H9 (cell line): ENCODE measurements around the gene ZNF385B. TPM values are rescaled to one million over a fixed set of nuclear protein-coding genes. Genes with fewer than 3 reads are reported as not detected.

Experiments
- DNase-seq: peaks from one replicate; pipeline ENCODE4 v3.0.0-alpha.2; 2017
- H2AFZ ChIP-seq: one replicate; pipeline ENCODE4 v1.6.1; 2013; ENCODE audit warnings: mild to moderate bottlenecking, low read length, control low read depth, moderate library complexity
- H2AK5ac ChIP-seq: 2 replicates; pipeline ENCODE4 v1.6.1; 2013; ENCODE audit warnings: low read length, control low read depth, mixed read lengths; ENCODE audit not compliant: insufficient read length
- H2BK120ac ChIP-seq: one replicate; pipeline ENCODE4 v1.6.1; 2013; ENCODE audit warnings: low read depth, mild to moderate bottlenecking, low read length, control low read depth, inconsistent platforms; ENCODE audit not compliant: poor library complexity, severe bottlenecking
- H2BK12ac ChIP-seq: 2 replicates; pipeline ENCODE4 v1.6.1; 2013; ENCODE audit warnings: low read length, control low read depth, mixed read lengths, low read depth; ENCODE audit not compliant: insufficient read length
- H2BK15ac ChIP-seq: 2 replicates; pipeline ENCODE4 v1.6.1; 2013; ENCODE audit warnings: low read depth, low read length, control low read depth
- H2BK20ac ChIP-seq: one replicate; pipeline ENCODE4 v1.6.1; 2013; ENCODE audit warnings: low read depth, mild to moderate bottlenecking, low read length, control low read depth, inconsistent platforms; ENCODE audit not compliant: poor library complexity, severe bottlenecking
- H2BK5ac ChIP-seq: 2 replicates; pipeline ENCODE4 v1.6.1; 2013; ENCODE audit warnings: low read length, control low read depth, mixed read lengths; ENCODE audit not compliant: insufficient read length
- H3K14ac ChIP-seq: 2 replicates; pipeline ENCODE4 v1.6.1; 2013; ENCODE audit warnings: low read length, control low read depth; ENCODE audit not compliant: insufficient read depth
- H3K18ac ChIP-seq: 2 replicates; pipeline ENCODE4 v1.6.1; 2013; ENCODE audit warnings: low read depth, mild to moderate bottlenecking, mixed read lengths, low read length, control low read depth; ENCODE audit not compliant: insufficient read length
- H3K23ac ChIP-seq: 2 replicates; pipeline ENCODE4 v1.6.1; 2013; ENCODE audit warnings: low read length, control low read depth, mixed read lengths, low read depth; ENCODE audit not compliant: insufficient read length
- H3K23me2 ChIP-seq: 2 replicates; pipeline ENCODE4 v1.6.1; 2013; ENCODE audit warnings: low read depth, mild to moderate bottlenecking, mixed read lengths, low read length, control low read depth; ENCODE audit not compliant: insufficient read length, poor library complexity, severe bottlenecking
- H3K27ac ChIP-seq: 2 replicates; pipeline ENCODE4 v1.5.1; 2013; ENCODE audit warnings: low read length, control low read depth, mixed read lengths, low read depth; ENCODE audit not compliant: insufficient read length
- H3K27me3 ChIP-seq: 2 replicates; pipeline ENCODE4 v1.6.1; 2013; ENCODE audit warnings: low read length, control low read depth, inconsistent platforms; ENCODE audit not compliant: insufficient read depth
- H3K4ac ChIP-seq: 2 replicates; pipeline ENCODE4 v1.6.1; 2013; ENCODE audit warnings: low read depth, mild to moderate bottlenecking, control low read depth, inconsistent platforms, low read length, moderate library complexity
- H3K4me1 ChIP-seq: 2 replicates; pipeline ENCODE4 v1.6.1; 2013; ENCODE audit warnings: low read length, control low read depth, inconsistent platforms; ENCODE audit not compliant: insufficient read depth
- H3K4me2 ChIP-seq: 2 replicates; pipeline ENCODE4 v1.6.1; 2013; ENCODE audit warnings: low read length, control low read depth, mixed read lengths; ENCODE audit not compliant: insufficient read length, insufficient read depth
- H3K56ac ChIP-seq: 2 replicates; pipeline ENCODE4 v1.6.1; 2013; ENCODE audit warnings: low read depth, mild to moderate bottlenecking, mixed read lengths, low read length, control low read depth; ENCODE audit not compliant: insufficient read length
- H3K79me1 ChIP-seq: 2 replicates; pipeline ENCODE4 v1.6.1; 2013; ENCODE audit warnings: low read depth, mild to moderate bottlenecking, moderate library complexity, low read length, control low read depth, inconsistent platforms; ENCODE audit not compliant: insufficient read depth, poor library complexity, severe bottlenecking
- H3K79me2 ChIP-seq: 2 replicates; pipeline ENCODE4 v1.6.1; 2013; ENCODE audit warnings: low read length, control low read depth, inconsistent platforms; ENCODE audit not compliant: insufficient read depth
- H3K9ac ChIP-seq: 2 replicates; pipeline ENCODE4 v1.6.1; 2013; ENCODE audit warnings: low read length, control low read depth, mixed read lengths; ENCODE audit not compliant: insufficient read length; ENCODE audit errors: extremely low read depth
- H3K9me3 ChIP-seq: one replicate; pipeline ENCODE4 v1.6.1; 2013; ENCODE audit warnings: low read depth, low read length, inconsistent platforms; ENCODE audit not compliant: control insufficient read depth
- H3T11ph ChIP-seq: one replicate; pipeline ENCODE4 v1.6.1; 2013; ENCODE audit warnings: mild to moderate bottlenecking, low read length, control low read depth, inconsistent platforms
- H4K20me1 ChIP-seq: one replicate; pipeline ENCODE4 v1.6.1; 2013; ENCODE audit not compliant: control insufficient read depth, insufficient read length, insufficient read depth
- H4K5ac ChIP-seq: 2 replicates; pipeline ENCODE4 v1.6.1; 2013; ENCODE audit warnings: low read depth, mild to moderate bottlenecking, mixed read lengths, low read length, control low read depth; ENCODE audit not compliant: insufficient read length
- H4K8ac ChIP-seq: replicated peaks from 2 replicates; pipeline ENCODE4 v1.6.1; 2013; ENCODE audit warnings: low read length, control low read depth, mixed read lengths, low read depth; ENCODE audit not compliant: insufficient read length
- H4K91ac ChIP-seq: 2 replicates; pipeline ENCODE4 v1.6.1; 2013; ENCODE audit warnings: low read depth, mild to moderate bottlenecking, moderate library complexity, mixed read lengths, low read length, control low read depth; ENCODE audit not compliant: insufficient read length
- H3K27ac Mint-ChIP-seq, 3 experiments: 2 replicates in 2 of 3; 3 replicates in 1 of 3; pipeline ENCODE4 v1.8.0; 2020 to 2021; ENCODE audit warnings: mixed read lengths in 3 of 3, mild to moderate bottlenecking in 1 of 3, moderate library complexity in 1 of 3
- H3K27me3 Mint-ChIP-seq: 2 replicates; pipeline ENCODE4 v1.8.0; 2021; ENCODE audit warnings: low read depth, mild to moderate bottlenecking, moderate library complexity, mixed read lengths
- H3K36me3 Mint-ChIP-seq, 3 experiments: 2 replicates in 2 of 3; 3 replicates in 1 of 3; pipeline ENCODE4 v1.8.0; 2020 to 2021; ENCODE audit warnings: low read depth in 3 of 3, mixed read lengths in 3 of 3; ENCODE audit not compliant: insufficient read depth in 1 of 3
- H3K4me1 Mint-ChIP-seq, 2 experiments: 2 replicates each; pipeline ENCODE4 v1.8.0; 2020; ENCODE audit warnings: mixed read lengths in 2 of 2
- H3K4me3 Mint-ChIP-seq, 2 experiments: 2 replicates in 1 of 2; 3 replicates in 1 of 2; pipeline ENCODE4 v1.8.0; 2020 to 2021; ENCODE audit warnings: mild to moderate bottlenecking in 2 of 2, mixed read lengths in 2 of 2, moderate library complexity in 1 of 2
- H3K9me3 Mint-ChIP-seq, 2 experiments: 2 replicates in 1 of 2; 3 replicates in 1 of 2; pipeline ENCODE4 v1.8.0; 2020; ENCODE audit warnings: mild to moderate bottlenecking in 2 of 2, mixed read lengths in 2 of 2, moderate library complexity in 1 of 2
- CTCF ChIP-seq: fragments of 200-600 bp; sonication (generic); conservative IDR thresholded peaks from 3 replicates; pipeline ENCODE4 v1.8.0; 2021; ENCODE audit warnings: antibody characterized with exemption, mild to moderate bottlenecking
- WGBS: extraction: QIAGEN DNeasy Blood & Tissue Kit; methylation state at CpG from one replicate; pipeline ENCODE4 v1.1.7; 2013; ENCODE audit warnings: missing lambda C conversion rate, low lambda C conversion rate, mixed read lengths; ENCODE audit not compliant: insufficient read length; ENCODE audit errors: extremely low coverage; 5-methylcytosine and 5-hydroxymethylcytosine counted together
- total RNA-seq: library from RNA; stranded (reverse); gene quantifications from 2 replicates; pipeline ENCODE4 v1.2.1, GENCODE V29; 2021

Gene ZNF385B
- total RNA-seq, 1 experiment from 2014 or later = 2.1 TPM

GRCh38 chr2:179438654-179439053 lies 422.8 kb downstream of the ZNF385B start:
- WGBS = no CpG with 5 or more reads among the region's 4 CpGs
- no peak overlapping the region for H2BK15ac ChIP-seq

More at GRCh38 chr2:179438654-179439053, 422.8 kb downstream of the ZNF385B start:
- no peak overlapping the region for H3K4me2 ChIP-seq
- no peak overlapping the region for H3K56ac ChIP-seq
- Mint-ChIP-seq H3K27ac (no peak overlapping the region), H3K4me1 (peaks cover 33% of the 10 kb centered on the region in 2 experiments), H3K27me3 (no peaks in the 10 kb centered on the region), H3K4me3 (no peak overlapping the region), H3K9me3 (no peaks in the 10 kb centered on the region), H3K36me3 (no peaks in the 10 kb centered on the region)
- no peak overlapping the region for H3K23ac ChIP-seq
- H2BK12ac ChIP-seq = no peak overlapping the region
- no peak for TF ChIP-seq CTCF
- no peak overlapping the region for H2AFZ ChIP-seq
- H3K27ac ChIP-seq = no peak overlapping the region
- no peak overlapping the region for H3K9ac ChIP-seq
- no peak overlapping the region for H3K14ac ChIP-seq
- H3K23me2 ChIP-seq = no peaks in the 10 kb centered on the region
- H2BK120ac ChIP-seq = no peak overlapping the region
- H3T11ph ChIP-seq = no peak overlapping the region
- no peaks in the 10 kb centered on the region for H3K9me3 ChIP-seq
- no peak overlapping the region for H4K5ac ChIP-seq
- H3K79me1 ChIP-seq = no peaks in the 10 kb centered on the region
- no peaks in the 10 kb centered on the region for H4K20me1 ChIP-seq
- peaks cover 2% of the 10 kb centered on the region; the same call in 1 of the 2 replicates for H3K4me1 ChIP-seq
- H3K18ac ChIP-seq = no peak overlapping the region
- H2BK5ac ChIP-seq = no peak overlapping the region
- no peak overlapping the region for H2AK5ac ChIP-seq
- no peak overlapping the region for H3K4ac ChIP-seq
- no peak overlapping the region for H4K8ac ChIP-seq
- no peaks in the 10 kb centered on the region for H3K27me3 ChIP-seq
- DNase-seq = no peak
- no peaks in the 10 kb centered on the region for H3K79me2 ChIP-seq
- no peak overlapping the region for H4K91ac ChIP-seq
- H2BK20ac ChIP-seq = no peak overlapping the region
